GM18868 (cell line): ENCODE results near the gene NUMA1.
A peak's percentile ranks its signal among the peaks of the same experiment; 100 is the strongest.

Experiments
- ATAC-seq: cut with Tn5 transposase; IDR thresholded peaks from one replicate; pipeline ENCODE4 v1.9.1; 2021; ENCODE audit warnings: mild to moderate bottlenecking, moderate library complexity; ENCODE audit not compliant: unreplicated experiment

Gene NUMA1

GRCh38 chr11:72002841-72003775 is 77.2 kb downstream of the NUMA1 start:
- ATAC-seq: no peak

GRCh38 chr11:72001834-72002591 is 78.3 kb downstream of the NUMA1 start:
- ATAC-seq: no peak

GRCh38 chr11:72001285-72001684 is 79.1 kb downstream of the NUMA1 start:
- no peak for ATAC-seq

GRCh38 chr11:72000202-72000867 is 80.0 kb downstream of the NUMA1 start:
- no peak for ATAC-seq

GRCh38 chr11:71999798-72000197 is 80.5 kb downstream of the NUMA1 start:
- ATAC-seq: no peak

- ATAC-seq: no peak
These were observed 81.0 kb downstream of the NUMA1 start for GRCh38 chr11:71999362-71999761.

- no peak for ATAC-seq
These were observed 81.6 kb downstream of the NUMA1 start, which contains the start of gene IL18BP for GRCh38 chr11:71998649-71999310. Gene IL18BP (plus strand): TSS chr11:71998909. CDS start chr11:71999985, 1,076 bp downstream.

- ATAC-seq: no peak
These were observed 82.3 kb downstream of the NUMA1 start for GRCh38 chr11:71998061-71998460.

GRCh38 chr11:71997594-71997993 is 82.7 kb downstream of the NUMA1 start:
- no peak for ATAC-seq

GRCh38 chr11:71996946-71997345 is 83.4 kb downstream of the NUMA1 start:
- ATAC-seq: no peak

- no peak for ATAC-seq
These were observed 83.8 kb downstream of the NUMA1 start for GRCh38 chr11:71996517-71996916.

GRCh38 chr11:71995726-71996291 is 84.5 kb downstream of the NUMA1 start:
- ATAC-seq: no peak

GRCh38 chr11:71994786-71995185 is 85.6 kb downstream of the NUMA1 start:
- ATAC-seq: no peak

GRCh38 chr11:71992136-71992730 is 88.1 kb downstream of the NUMA1 start:
- ATAC-seq: no peak

GRCh38 chr11:71991494-71991893 is 88.8 kb downstream of the NUMA1 start:
- peak; percentile 79 for ATAC-seq

- no peak for ATAC-seq
These were observed 89.6 kb downstream of the NUMA1 start for GRCh38 chr11:71990701-71991100.

- no peak for ATAC-seq
These were observed 92.3 kb downstream of the NUMA1 start for GRCh38 chr11:71988050-71988449.

GRCh38 chr11:71987521-71987920 is 92.8 kb downstream of the NUMA1 start:
- no peak for ATAC-seq

- ATAC-seq: no peak
These were observed 94.2 kb downstream of the NUMA1 start for GRCh38 chr11:71986131-71986530.

GRCh38 chr11:71979602-71980001 is 100.7 kb downstream of the NUMA1 start:
- no peak for ATAC-seq
